ENCODE data around the gene PRKG1. TPM values are rescaled to one million over a fixed set of nuclear protein-coding genes. Genes with fewer than 3 reads are reported as not detected.
"Not testable (repeated sequence)": the region's sequence is repeated elsewhere in the genome, so short reads cannot be mapped to it uniquely, and the experiment has no call there.

Gene PRKG1
- polyA plus RNA-seq, 3 donors = 12.9 to 15.4 (median 13.7) TPM

GRCh38 chr10:51367694-51368093 is 293.4 kb downstream of the PRKG1 start:
- no peak for DNase-seq (ENCODE audit: low read depth in 3 of 3, low spot score in 2 of 3)

GRCh38 chr10:51368943-51369342 is 294.7 kb downstream of the PRKG1 start:
- no peak for DNase-seq (ENCODE audit: low read depth in 3 of 3, low spot score in 2 of 3)

- no peak for DNase-seq (ENCODE audit: low read depth in 3 of 3, low spot score in 2 of 3)
Observed at GRCh38 chr10:51369903-51370302, 295.6 kb downstream of the PRKG1 start.

GRCh38 chr10:51371743-51372142 is 297.5 kb downstream of the PRKG1 start:
- no peak for DNase-seq (ENCODE audit: low read depth in 3 of 3, low spot score in 2 of 3)

- no peak for DNase-seq (ENCODE audit: low read depth in 3 of 3, low spot score in 2 of 3)
Observed at GRCh38 chr10:51375790-51376189, 301.5 kb downstream of the PRKG1 start.

- DNase-seq (ENCODE audit: low read depth in 3 of 3, low spot score in 2 of 3) = no peak
Observed at GRCh38 chr10:51377070-51377931, 303.0 kb downstream of the PRKG1 start.

DNA sequence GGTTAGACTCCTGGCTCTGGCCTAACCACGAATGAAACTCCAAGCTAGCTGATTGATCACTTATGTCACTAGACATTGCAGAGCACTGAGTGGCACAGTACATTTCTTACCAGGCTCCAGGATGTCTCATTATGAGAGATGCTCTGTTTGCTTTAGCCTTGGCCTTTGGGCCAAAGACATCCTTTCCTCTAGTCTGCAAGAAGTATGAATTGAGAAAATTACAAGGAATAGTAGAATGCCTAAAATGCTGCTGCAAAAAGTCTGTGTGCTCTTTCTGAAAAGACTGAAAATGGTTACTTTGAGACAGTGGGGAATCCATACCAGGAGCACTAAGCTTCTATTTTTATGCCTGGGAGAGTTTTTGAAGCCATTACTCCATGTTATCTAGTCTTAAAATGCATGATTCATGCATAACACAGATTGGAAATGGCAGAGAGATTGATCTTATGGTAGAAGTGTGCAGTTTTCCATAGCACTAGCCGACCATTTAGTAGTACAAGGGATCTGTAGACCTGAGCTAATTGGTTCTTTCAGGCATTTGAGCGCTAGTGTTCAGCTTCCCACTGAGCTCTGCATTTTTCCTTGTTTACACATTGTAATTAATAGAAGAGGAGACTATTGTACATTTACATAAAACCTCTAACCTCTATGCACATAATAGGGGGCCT is 303.8 kb downstream of the PRKG1 start:
- no peak for DNase-seq (ENCODE audit: low read depth in 3 of 3, low spot score in 2 of 3)

- DNase-seq (ENCODE audit: low read depth in 3 of 3, low spot score in 2 of 3) = no peak
Observed at GRCh38 chr10:51382181-51382580, 307.9 kb downstream of the PRKG1 start.

DNA sequence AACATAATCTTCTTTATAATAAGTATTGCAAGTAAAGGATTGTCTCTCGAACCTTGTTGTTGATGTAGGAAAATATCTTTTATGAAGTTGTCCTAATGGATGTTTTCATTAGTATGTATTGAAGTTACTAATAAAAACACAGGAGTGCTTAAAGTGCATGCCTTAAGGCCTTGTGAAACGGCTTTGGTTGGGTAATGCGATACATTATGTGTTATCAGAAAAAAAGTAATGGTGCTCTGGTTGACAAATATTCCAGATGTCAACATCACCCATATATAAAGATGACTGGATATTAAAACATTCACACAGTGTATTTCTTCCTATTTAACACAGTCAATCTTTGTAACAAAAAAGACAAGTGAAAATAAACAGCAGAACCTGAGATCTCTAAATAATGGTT is 310.7 kb downstream of the PRKG1 start:
- DNase-seq (ENCODE audit: low read depth in 3 of 3, low spot score in 2 of 3) = no peak

DNA sequence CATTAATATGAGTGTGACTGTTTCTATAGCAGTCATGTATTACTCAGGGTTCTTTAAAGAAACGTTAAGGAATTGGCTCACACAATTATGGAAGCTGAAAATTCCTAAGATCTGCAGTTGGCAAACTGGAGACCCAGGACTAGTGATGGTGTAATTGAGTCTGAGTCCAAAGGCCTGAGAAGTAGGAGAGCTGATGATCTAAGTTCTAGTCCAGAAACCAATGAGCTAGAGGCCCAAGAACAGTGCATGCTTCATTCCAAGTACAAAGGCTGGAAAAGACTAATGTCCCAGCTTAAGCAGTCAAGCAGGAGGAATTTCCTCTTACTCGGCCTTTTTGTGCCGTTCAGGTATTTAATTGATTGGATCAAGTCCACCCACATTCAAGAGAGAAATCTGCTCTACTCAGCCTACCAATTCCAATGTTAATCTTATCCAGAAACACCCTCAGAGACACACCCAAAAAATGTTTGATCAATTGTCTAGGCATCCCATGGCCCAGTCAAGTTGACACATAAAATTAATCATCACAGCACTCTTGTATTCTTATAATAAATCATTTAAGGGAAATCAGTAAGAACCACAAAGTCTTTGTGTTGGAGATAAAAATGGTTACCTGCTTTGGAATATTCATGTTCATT is 312.1 kb downstream of the PRKG1 start:
- no peak for DNase-seq (ENCODE audit: low read depth in 3 of 3, low spot score in 2 of 3)

DNA sequence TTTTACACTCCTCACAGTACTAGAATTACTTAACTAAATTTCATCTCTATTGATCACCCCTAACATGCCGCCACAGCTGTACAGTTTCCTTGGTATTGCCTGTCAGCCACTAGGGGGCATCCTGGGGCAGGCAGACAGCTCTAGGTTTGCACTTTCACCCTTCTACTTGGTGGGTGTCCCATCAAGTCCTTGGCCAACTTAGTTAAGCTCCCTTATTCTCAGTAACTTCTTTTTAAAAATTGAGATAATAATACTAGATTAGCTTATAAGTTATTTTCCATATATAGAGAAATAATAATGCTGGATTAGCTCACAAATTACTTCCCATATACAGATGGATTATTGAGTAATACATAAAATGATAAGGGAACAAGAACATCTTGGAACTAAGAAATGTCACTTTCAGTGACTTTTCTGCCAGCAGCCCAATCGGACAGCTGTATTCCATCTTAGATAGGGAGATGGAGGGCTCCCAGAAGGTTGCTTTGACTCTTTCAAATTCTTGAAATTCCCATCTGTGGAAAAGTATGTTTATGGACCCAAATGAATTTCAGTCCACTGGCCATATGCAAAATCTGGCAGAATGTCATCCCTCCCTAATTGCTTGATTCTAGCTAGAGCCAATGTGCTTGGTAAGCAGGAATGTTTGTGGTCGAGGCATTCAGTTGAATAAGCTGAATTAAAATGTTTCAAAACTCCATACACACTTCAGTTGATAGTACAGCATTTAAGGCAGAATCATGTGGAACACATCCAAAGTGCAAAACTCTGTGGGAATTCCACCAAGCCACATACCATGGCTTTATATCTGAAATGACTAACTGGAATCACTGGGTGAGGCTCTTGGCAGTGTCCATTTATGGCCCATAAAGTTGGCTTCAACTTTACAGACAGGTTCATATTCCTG is 315.4 kb downstream of the PRKG1 start:
- DNase-seq (ENCODE audit: low read depth in 3 of 3, low spot score in 2 of 3) = no peak

DNA sequence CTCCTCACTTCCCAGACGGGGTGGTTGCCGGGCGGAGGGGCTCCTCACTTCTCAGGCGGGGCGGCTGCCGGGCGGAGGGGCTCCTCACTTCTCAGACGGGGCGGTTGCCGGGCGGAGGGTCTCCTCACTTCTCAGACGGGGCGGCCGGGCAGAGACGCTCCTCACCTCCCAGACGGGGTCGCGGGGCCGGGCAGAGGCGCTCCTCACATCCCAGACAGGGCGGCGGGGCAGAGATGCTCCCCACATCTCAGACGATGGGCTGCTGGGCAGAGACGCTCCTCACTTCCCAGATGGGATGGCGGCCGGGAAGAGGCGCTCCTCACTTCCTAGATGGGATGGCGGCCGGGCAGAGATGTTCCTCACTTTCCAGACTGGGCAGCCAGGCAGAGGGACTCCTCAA is 318.7 kb downstream of the PRKG1 start:
- DNase-seq (ENCODE audit: low read depth in 3 of 3, low spot score in 2 of 3) = not testable (repeated sequence)

GRCh38 chr10:51394039-51394438 is 319.8 kb downstream of the PRKG1 start:
- peak in 1 of 3 donors; percentile 6 for DNase-seq (ENCODE audit: low read depth in 3 of 3, low spot score in 2 of 3)

DNA sequence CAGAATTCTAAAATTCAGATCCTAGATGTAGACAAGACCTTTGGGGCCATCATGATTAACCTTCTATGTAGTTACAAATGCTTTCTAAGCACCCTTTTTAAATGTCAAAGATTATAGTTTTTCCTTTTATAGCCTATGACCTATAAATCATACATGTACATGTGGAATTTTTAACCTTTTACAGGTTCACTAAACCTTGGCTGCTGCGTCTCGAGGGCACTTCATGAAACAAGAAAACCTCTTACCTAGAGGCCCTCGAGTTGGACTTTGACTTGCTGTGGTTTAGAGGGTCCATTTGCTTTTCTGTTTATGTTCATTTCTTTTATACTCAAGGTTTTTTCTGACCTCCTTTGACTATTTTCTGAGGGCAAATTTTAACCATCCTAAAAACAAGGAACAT is 323.0 kb downstream of the PRKG1 start:
- DNase-seq (ENCODE audit: low read depth in 3 of 3, low spot score in 2 of 3) = no peak

GRCh38 chr10:51397695-51398094 is 323.4 kb downstream of the PRKG1 start:
- DNase-seq (ENCODE audit: low read depth in 3 of 3, low spot score in 2 of 3) = no peak

DNA sequence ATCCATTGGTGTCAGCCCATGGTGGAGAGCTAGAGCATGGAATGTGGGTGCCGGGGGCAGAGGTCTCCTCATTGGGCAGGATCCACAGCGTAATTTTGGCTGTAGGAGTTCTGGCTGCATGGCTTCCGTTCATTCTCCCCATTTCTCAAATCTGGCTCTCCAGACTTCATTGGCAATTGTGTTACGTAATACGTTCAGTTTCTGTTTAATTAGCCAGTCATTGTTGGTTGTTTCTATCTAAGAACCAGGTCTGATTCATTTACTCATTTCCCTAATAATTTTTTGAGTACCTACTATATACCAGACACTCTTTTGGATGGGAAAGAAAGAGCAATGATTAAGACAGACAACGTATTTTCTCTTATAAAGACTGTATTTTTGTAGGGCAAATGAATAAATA is 325.6 kb downstream of the PRKG1 start:
- DNase-seq (ENCODE audit: low read depth in 3 of 3, low spot score in 2 of 3) = no peak

DNA sequence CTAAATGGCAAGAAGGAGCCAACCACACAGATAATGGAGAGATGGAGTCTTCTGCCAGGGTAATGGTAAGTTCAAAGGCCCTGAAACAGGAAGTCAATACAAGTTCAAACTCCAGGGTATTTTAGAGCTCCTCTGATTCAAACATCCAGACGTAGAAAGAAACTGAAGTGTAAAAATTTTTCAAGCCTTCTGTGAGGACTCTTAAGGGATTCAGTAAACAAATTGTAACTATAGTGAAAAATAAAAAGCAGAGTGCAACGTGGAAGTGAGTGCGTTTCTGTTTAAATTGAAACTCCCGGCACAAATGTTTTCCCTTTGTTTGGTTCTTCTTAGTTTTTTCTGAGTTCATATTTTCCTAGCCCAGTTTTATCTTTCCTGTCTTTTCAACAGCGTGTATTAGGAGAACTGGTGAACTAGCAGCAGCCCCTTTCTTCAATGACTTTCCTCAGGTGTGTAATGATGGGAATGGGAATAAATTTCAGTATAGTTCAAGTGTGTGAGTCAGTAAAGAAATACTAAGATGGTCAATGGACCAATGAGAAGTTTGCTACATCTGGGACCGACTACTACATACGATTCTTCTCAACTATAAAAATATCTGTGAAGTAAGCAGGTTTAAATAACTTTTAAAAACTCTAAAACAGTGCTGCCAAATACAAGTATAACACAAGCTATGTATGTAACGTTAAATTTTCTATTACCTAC is 326.3 kb downstream of the PRKG1 start:
- no peak for DNase-seq (ENCODE audit: low read depth in 3 of 3, low spot score in 2 of 3)

- DNase-seq (ENCODE audit: low read depth in 3 of 3, low spot score in 2 of 3) = no peak
Observed at GRCh38 chr10:51403521-51403920, 329.2 kb downstream of the PRKG1 start.

- no peak for DNase-seq (ENCODE audit: low read depth in 3 of 3, low spot score in 2 of 3)
Observed at GRCh38 chr10:51405580-51406351, 331.5 kb downstream of the PRKG1 start.

Data from right renal cortex interstitium (tissue), 3 donors.